GF-D8 (cell line): Measurements from ENCODE around the gene TOP2A.

Experiments used
- DNase-seq: peaks from one replicate; lab custom pipeline; 2025; lab: John Stamatoyannopoulos, UW

TOP2A gene

DNA sequence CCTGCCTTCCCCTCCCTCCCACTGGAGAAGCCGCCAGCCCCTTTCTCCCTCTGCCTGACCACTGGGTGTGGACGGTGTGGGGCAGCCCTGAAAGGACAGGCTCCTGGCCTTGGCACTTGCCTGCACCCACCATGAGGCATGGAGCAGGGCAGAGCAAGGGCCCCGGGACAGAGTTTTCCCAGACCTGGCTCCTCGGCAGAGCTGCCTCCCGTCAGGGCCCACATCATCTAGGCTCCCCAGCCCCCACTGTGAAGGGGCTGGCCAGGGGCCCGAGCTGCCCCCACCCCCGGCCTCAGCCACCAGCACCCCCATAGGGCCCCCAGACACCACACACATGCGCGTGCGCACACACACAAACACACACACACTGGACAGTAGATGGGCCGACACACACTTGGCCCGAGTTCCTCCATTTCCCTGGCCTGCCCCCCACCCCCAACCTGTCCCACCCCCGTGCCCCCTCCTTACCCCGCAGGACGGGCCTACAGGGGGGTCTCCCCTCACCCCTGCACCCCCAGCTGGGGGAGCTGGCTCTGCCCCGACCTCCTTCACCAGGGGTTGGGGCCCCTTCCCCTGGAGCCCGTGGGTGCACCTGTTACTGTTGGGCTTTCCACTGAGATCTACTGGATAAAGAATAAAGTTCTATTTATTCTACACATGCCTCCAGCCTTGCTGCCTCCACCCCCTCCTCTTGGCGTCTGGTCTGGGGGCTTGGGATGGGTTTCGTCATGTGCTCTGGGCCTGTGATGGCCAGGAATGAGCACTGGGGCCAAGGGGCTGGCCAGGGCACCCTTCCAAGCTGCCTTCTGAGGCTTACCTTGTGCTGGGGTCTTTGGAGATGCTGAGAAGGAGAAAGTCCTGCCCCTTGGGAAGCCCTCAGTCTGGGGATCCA is 60.5 kb downstream of the TOP2A start:
- no peak for DNase-seq

- DNase-seq: no peak
Measured at GRCh38 chr17:40355804-40356758, 61.6 kb downstream of the TOP2A start.

- DNase-seq: peak; percentile 10
Measured at GRCh38 chr17:40355123-40355803, 62.4 kb downstream of the TOP2A start.

GRCh38 chr17:40354221-40355122 is 63.2 kb downstream of the TOP2A start:
- no peak for DNase-seq

GRCh38 chr17:40352779-40353394 is 64.8 kb downstream of the TOP2A start:
- DNase-seq: peak; percentile 86

DNA sequence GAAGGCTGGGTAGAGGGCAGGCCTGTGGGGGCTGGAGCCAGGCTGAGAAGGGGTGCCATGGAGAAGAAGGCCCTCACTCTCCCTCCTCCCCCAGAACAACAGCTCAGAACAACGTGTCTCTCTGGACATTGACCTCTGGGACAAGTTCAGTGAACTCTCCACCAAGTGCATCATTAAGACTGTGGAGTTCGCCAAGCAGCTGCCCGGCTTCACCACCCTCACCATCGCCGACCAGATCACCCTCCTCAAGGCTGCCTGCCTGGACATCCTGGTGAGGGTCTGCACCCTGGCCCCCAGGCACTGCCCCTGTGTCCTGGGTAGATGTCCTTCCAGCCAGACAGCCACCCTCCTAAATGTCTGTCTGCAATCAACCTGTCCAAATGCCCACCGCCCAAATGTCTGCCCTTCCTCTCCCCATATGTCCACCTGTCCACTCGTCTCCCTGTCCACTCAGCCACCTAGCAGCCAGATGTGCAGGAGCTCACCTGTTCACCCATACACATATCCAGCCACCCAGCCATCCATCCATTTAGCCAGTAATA is 65.4 kb downstream of the TOP2A start:
- DNase-seq: no peak

GRCh38 chr17:40351359-40352236 is 66.1 kb downstream of the TOP2A start:
- no peak for DNase-seq

DNA sequence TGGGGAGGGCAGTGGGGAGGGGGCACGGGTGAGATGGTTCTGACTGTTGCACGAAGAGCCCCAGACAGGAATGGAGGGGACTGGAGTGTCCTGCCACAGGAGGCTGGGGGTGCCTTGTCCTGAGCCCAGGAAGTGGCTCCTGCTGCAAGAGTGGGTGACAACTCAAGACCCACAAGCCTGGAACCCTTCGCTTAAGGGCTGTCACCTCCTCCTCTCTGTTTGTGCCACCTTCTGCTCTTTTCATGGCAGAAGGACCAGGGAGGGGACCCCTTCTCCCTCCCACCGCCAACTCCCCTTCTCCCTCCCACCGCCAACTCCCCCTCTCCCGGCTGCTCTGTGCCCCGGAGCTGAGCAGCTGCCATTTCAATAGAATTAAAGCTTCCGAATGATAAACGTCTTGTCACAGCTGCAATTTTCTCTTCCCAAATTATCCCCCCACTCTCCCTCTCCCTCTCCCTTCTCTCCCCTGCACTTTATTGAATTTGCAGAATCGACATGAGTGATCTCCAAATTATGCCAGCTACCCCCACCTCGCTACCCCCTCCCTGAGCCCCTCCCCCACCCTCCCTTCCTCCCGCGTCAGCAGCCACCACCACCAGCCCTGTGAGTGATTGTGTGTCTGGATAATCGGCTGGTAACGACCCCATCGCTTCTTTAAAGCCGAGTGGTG is 66.9 kb downstream of the TOP2A start:
- DNase-seq: no peak

DNA sequence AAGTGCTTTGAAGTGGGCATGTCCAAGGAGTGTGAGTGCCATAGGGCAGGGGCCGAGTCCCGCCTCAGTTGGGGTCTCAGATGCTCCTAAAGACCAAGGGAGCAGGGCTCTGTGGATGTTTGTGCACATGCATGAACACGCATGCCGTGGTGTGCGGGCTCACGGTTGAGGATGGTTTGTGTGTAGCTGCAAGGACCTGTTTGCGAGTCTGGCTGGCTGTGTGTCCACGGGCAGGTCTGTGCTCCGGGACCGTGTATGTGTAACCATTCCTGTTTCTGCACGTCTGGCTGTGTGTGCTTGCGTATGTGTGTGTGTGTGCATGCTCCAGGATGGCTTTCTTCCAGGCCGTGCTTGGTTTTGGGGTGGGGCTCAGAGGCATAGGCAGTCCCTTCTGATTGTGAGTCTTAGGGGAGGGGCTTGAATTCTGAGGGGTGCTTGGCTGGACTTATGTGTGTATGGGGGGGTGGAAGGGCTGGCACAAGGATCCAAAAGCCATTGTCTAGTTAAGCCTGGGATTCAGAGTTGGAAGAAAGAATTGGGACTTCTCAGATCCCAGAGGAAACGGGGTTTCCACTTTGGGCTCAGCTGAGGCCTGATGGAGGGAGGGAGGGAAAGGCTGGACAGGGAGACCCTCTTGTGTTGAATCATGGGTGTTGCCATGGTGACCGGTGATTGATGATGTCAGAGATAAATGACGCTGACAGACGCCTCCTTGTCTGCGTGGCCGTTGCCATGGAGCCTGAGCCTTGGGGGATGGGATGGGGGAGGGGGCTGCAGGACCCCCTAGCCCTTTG is 67.6 kb downstream of the TOP2A start:
- no peak for DNase-seq

DNA sequence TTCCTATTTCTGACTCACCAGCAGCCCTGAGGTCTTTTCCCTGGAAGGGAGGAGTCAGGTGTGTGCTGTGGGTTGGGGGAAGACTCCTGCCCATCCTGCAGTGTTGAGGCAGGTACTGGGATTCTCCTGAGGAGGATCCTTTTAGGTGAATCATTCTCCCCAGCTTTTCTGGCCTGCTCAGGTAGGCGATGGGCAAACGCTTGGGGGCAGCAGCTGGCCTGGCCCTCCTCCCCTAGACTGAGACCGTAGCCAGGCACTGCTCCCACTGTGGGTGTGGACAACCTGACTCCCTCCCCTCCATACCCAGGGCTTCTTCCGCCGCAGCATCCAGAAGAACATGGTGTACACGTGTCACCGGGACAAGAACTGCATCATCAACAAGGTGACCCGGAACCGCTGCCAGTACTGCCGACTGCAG is 68.2 kb downstream of the TOP2A start:
- DNase-seq: no peak

- DNase-seq: no peak
Measured at GRCh38 chr17:40348562-40349476, 68.9 kb downstream of the TOP2A start.

- no peak for DNase-seq
Measured at GRCh38 chr17:40348136-40348504, 69.6 kb downstream of the TOP2A start.

DNA sequence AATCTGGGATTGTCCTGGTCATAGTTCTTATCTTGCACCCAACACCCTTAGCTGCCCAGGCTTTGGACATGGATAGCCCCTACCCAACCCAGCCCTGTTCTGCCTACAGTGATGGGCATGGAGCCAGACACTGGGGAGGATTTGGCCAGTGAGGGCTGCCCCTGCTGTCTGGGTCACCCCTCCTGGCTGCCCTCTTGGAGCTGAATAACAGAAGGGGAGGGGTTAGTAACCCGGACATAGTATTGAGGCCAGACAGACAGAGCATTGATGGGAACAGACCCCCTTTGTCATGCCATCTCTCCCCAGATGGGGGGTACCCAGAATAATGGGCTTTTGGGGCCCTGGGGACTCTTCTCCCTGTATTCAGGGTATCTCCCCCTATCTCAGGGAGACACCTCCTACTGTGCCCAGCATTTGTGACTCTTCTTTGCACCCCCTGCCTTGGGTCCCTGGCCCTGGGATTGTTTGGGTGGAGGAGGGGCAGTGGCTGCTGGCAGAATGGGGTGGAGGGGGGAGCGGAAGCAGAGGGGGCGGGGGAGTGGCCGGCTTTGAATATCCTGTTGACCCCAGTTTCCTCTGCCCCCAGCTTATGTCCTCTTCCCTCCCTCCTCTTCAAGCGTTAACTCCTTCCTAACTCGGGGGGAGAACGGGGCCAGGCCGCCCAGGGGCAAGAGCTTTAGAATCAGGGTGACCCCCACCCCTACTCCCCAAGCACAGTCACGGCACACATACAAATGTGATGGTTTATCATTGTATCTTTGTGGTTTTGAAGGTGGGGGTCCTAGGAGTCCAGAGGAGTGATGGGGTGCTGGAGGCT is 70.2 kb downstream of the TOP2A start:
- DNase-seq: no peak

DNA sequence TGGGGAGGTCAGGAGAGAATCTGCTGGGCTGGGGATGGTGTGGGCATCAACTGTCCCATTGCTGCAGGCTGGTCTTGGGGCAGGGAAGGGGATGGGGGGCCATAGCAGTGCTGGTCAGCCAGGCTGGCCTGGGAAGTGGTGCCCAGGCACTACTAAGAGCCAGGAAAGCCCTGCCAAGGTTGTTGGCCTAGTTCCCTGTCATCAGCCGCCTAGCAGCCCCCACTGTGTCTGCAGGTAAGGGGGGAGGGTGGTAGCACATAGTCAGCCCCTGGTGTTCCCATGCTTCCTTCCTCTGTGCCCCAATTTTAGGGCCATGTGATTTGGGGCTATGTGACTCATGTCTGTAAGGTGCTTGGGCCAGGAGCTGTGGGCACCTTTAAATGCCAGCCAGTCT is 70.9 kb downstream of the TOP2A start:
- no peak for DNase-seq

- no peak for DNase-seq
Measured at GRCh38 chr17:40345994-40346764, 71.5 kb downstream of the TOP2A start.
